Lower lobe of right lung (tissue), 2 donors: ENCODE data around the gene ANKRD18A. TPM values are rescaled to one million over a fixed set of nuclear protein-coding genes. Genes with fewer than 3 reads are reported as not detected.

Experiments used
- ATAC-seq, 2 donors: fragments of 200-7000 bp; cut with Tn5 transposase; one replicate each; pipeline ENCODE4 v1.9.1; 2020 to 2022; ENCODE audit warnings: mild to moderate bottlenecking in 2 of 2, moderate library complexity in 2 of 2
- DNase-seq: peaks from one replicate; pipeline ENCODE4 v3.0.0-alpha.2; 2020
- H3K27ac ChIP-seq: fragments of 200-600 bp; one replicate; pipeline ENCODE4 v1.8.0; 2022
- H3K27me3 ChIP-seq: fragments of 200-600 bp; one replicate; pipeline ENCODE4 v1.8.0; 2022; ENCODE audit warnings: low read depth
- H3K36me3 ChIP-seq: fragments of 200-600 bp; one replicate; pipeline ENCODE4 v1.8.0; 2022; ENCODE audit warnings: mild to moderate bottlenecking
- H3K4me1 ChIP-seq: fragments of 200-600 bp; one replicate; pipeline ENCODE4 v1.8.0; 2022
- H3K4me3 ChIP-seq: fragments of 200-600 bp; one replicate; pipeline ENCODE4 v1.8.0; 2022; ENCODE audit warnings: mild to moderate bottlenecking
- H3K9me3 ChIP-seq: fragments of 200-600 bp; one replicate; pipeline ENCODE4 v1.8.0; 2022
- CTCF ChIP-seq: fragments of 200-600 bp; IDR thresholded peaks from one replicate; pipeline ENCODE4 v1.8.0; 2022; ENCODE audit warnings: antibody characterized with exemption, mild to moderate bottlenecking
- intact Hi-C: fragments of 100-400 bp; cut with DNase I; formaldehyde crosslinking; loops from one replicate; pipeline ENCODE4 v1.11.0; 2022
- long read RNA-seq: library from polyadenylated mRNA; unstranded; transcript quantifications from one replicate; pipeline ENCODE4 v2.0.0, GENCODE V29; 2021
- total RNA-seq: library from RNA; stranded (reverse); fragmentation: NEBNext Ultra II Directional; extraction: Animal tissue kit (Norgen Biotek cat#: 25700); gene quantifications from one replicate; pipeline ENCODE4 v1.2.1, GENCODE V29; 2021
- donor health status: DM: no; HTN: yes; CAD: no; lungs with severe emphysema.

The ANKRD18A gene
- total RNA-seq = 4.3 TPM
- long read RNA-seq, partial matches to known transcripts = 0 of 1 reads
- long read RNA-seq, other reads (novel, unspliced or antisense) = 1 of 1 reads

- ATAC-seq (peak; percentile 94 to 96), DNase-seq (peak; percentile 93)
- Histone ChIP-seq H3K4me3 (peak within 1 kb of the TSS; percentile 61), H3K27ac (peak within 1 kb of the TSS; percentile 65), H3K36me3 (no peaks in the 10 kb centered on the region), H3K27me3 (peaks cover 48% of the 10 kb centered on the region), H3K4me1 (peaks cover 25% of the 10 kb centered on the region), H3K9me3 (peaks cover 6% of the 10 kb centered on the region)
- peak; percentile 63 for TF ChIP-seq CTCF
- intact Hi-C loops = no loop called here
Observed at GRCh38 chr9:38620483-38621433, at the start of gene ANKRD18A. ANKRD18A (minus strand) TSS chr9:38620596; CDS start chr9:38620285, 311 bp downstream.

DNA sequence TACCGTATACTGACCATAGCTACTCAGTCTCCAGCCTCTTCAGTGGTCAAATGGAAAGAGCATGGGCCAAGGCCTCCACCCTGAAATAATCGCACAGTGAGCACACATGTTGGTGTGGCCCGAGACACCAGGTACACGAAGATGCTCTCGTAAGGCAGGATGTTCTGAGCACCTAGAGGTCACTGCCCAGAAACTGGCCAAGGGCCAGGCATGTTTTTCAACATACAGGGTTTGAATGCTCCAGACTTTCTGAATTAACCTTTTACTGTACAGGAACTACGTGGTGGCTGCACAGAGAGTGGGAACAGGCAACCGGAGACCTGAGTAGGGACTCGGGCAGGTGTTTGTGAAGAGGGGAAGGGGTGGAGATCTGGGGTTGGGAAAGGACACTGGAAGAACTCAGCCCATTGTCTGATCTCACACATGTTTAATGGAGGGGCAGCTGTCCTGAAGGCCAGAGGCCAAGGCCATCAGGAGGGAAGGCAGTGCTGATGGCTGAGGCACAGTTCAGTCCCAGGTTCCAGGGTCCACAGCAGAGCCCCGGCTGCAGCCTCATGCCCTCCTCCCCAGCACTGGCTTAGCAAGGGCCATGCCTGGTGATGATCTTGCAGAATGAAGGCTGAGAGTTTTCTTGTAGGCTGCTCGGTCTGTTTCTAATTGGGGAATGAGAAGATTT, 48.5 kb upstream of the ANKRD18A start:
- no peak for ATAC-seq
- intact Hi-C loops = no loop called here
- H3K36me3 ChIP-seq = no peaks in the 10 kb centered on the region
- H3K27me3 ChIP-seq = no peaks in the 10 kb centered on the region
- TF ChIP-seq CTCF = no peak
- H3K4me3 ChIP-seq = no peak overlapping the region
- peaks cover 7% of the 10 kb centered on the region for H3K4me1 ChIP-seq
- H3K27ac ChIP-seq = no peak overlapping the region
- no peaks in the 10 kb centered on the region for H3K9me3 ChIP-seq
- DNase-seq = no peak

DNA sequence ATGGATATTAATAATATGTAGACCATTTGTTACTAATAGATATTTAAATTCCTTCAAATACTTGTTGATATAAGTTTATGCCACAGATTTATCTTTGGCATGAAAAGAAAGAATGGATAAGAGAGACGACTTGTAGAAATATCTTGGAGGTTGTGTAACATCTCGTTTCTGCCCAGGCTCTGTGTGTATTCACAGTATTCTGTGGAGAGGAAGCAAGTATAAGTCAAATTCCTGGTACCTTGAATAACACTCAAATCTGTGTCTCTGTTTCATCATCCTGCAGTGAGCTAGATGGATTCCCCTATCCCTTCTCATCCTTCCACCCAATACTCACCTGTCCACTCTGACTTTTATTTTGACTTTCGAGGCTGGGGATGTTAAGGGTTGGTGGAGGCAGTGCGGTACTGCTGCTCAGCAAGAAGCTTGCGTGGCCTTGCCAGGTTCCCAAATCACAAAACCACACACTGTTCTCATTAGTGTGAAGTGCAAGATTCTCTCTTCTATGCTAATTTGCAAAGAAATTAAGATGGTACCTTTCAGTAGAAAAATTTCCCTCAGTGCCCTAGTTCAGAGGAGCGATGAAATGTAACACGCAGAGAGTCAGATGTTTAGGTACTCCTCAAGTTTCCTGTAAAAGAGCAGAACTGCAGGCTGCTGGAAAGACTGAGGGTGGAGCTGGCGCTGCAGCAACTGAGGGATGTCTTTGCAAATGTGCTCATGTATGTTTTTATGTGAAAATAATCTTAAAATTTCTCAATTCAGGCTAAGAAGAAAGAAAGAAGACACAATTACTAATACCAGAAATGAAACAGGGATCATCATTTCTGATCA, 42.6 kb upstream of the ANKRD18A start:
- no peaks in the 10 kb centered on the region for H3K27me3 ChIP-seq
- no peak for ATAC-seq
- H3K4me1 ChIP-seq = no peaks in the 10 kb centered on the region
- H3K9me3 ChIP-seq = no peaks in the 10 kb centered on the region
- DNase-seq = no peak
- no peak overlapping the region for H3K27ac ChIP-seq
- no peak for TF ChIP-seq CTCF
- no peak overlapping the region for H3K4me3 ChIP-seq
- no peaks in the 10 kb centered on the region for H3K36me3 ChIP-seq
- intact Hi-C loops = no loop called here

GRCh38 chr9:38659538-38659937, 39.1 kb upstream of the ANKRD18A start:
- H3K9me3 ChIP-seq = no peaks in the 10 kb centered on the region
- intact Hi-C loops = no loop called here
- ATAC-seq = no peak
- no peak overlapping the region for H3K4me3 ChIP-seq
- TF ChIP-seq CTCF = no peak
- H3K27ac ChIP-seq = no peak overlapping the region
- H3K36me3 ChIP-seq = no peaks in the 10 kb centered on the region
- no peaks in the 10 kb centered on the region for H3K4me1 ChIP-seq
- no peak for DNase-seq
- H3K27me3 ChIP-seq = no peaks in the 10 kb centered on the region

GRCh38 chr9:38656896-38657295, 36.5 kb upstream of the ANKRD18A start:
- Histone ChIP-seq H3K27me3 (no peaks in the 10 kb centered on the region), H3K4me3 (no peak overlapping the region), H3K36me3 (no peaks in the 10 kb centered on the region), H3K9me3 (no peaks in the 10 kb centered on the region), H3K4me1 (no peaks in the 10 kb centered on the region), H3K27ac (no peak overlapping the region)
- DNase-seq (no peak), ATAC-seq (no peak)
- no peak for TF ChIP-seq CTCF
- intact Hi-C loops = no loop called here
